PFSK-1 (cell line): ENCODE measurements around the gene OS9.

ENCODE experiments used
- FOXP2 ChIP-seq: optimal IDR thresholded peaks from 2 replicates; pipeline ENCODE3; 2011; ENCODE audit warnings: borderline replicate concordance, control low read depth, inconsistent platforms; ENCODE audit not compliant: insufficient read depth; ENCODE audit errors: extremely low read length, extremely low read depth
- POLR2AphosphoS5 ChIP-seq: IDR thresholded peaks from 2 replicates; pipeline ENCODE4 v1.6.1; 2012; ENCODE audit warnings: low read depth, mild to moderate bottlenecking, control low read depth, low read length, moderate library complexity
- SIN3A ChIP-seq: IDR thresholded peaks from 2 replicates; pipeline ENCODE4 v1.6.1; 2012; ENCODE audit warnings: mild to moderate bottlenecking, low read length, moderate library complexity, borderline replicate concordance; ENCODE audit not compliant: insufficient read depth
- TAF1 ChIP-seq: IDR thresholded peaks from 2 replicates; pipeline ENCODE4 v1.6.1; 2012; ENCODE audit warnings: low read length, control low read depth, borderline replicate concordance; ENCODE audit not compliant: insufficient read depth
- TF ChIP-seq, protein P1 (sequence below), 2 experiments: IDR thresholded peaks; 2 replicates each; pipeline versions ENCODE4 v1.6.1 to v1.8.0; 2011 to 2012; ENCODE audit warnings: low read depth in 2 of 2, low read length in 2 of 2, control low read depth in 1 of 2, inconsistent platforms in 1 of 2, mild to moderate bottlenecking in 1 of 2, moderate library complexity in 1 of 2; ENCODE audit not compliant: insufficient read depth in 1 of 2

The OS9 gene

DNA sequence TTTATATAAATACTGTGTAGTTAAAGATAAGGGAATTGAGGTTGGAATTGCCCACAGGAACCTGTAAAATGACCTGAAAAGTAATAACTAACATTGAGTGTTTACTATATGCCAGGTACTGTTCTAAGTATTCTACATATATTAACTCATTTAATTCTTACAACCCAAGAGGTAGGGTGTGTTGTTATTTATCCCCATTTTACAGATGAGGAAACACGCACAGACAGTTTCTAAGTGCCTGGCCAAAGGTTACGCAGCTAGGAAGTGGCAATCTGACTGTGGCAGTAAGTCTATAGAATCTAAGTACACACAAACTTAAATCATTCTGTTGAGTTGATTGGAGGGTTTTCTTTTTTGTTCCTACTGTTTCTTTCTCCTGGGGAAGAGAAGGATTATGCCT, 49.8 kb downstream of the OS9 start:
- TF ChIP-seq SIN3A (no peak), TAF1 (no peak), POLR2AphosphoS5 (no peak), FOXP2 (no peak)
- TF ChIP-seq, protein P1, sequence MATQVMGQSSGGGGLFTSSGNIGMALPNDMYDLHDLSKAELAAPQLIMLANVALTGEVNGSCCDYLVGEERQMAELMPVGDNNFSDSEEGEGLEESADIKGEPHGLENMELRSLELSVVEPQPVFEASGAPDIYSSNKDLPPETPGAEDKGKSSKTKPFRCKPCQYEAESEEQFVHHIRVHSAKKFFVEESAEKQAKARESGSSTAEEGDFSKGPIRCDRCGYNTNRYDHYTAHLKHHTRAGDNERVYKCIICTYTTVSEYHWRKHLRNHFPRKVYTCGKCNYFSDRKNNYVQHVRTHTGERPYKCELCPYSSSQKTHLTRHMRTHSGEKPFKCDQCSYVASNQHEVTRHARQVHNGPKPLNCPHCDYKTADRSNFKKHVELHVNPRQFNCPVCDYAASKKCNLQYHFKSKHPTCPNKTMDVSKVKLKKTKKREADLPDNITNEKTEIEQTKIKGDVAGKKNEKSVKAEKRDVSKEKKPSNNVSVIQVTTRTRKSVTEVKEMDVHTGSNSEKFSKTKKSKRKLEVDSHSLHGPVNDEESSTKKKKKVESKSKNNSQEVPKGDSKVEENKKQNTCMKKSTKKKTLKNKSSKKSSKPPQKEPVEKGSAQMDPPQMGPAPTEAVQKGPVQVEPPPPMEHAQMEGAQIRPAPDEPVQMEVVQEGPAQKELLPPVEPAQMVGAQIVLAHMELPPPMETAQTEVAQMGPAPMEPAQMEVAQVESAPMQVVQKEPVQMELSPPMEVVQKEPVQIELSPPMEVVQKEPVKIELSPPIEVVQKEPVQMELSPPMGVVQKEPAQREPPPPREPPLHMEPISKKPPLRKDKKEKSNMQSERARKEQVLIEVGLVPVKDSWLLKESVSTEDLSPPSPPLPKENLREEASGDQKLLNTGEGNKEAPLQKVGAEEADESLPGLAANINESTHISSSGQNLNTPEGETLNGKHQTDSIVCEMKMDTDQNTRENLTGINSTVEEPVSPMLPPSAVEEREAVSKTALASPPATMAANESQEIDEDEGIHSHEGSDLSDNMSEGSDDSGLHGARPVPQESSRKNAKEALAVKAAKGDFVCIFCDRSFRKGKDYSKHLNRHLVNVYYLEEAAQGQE (IDR thresholded peaks at IDR 0.05; ENCODE audit: insufficient read depth in 1 of 2, low read depth in 2 of 2, low read length in 2 of 2): no peak

DNA sequence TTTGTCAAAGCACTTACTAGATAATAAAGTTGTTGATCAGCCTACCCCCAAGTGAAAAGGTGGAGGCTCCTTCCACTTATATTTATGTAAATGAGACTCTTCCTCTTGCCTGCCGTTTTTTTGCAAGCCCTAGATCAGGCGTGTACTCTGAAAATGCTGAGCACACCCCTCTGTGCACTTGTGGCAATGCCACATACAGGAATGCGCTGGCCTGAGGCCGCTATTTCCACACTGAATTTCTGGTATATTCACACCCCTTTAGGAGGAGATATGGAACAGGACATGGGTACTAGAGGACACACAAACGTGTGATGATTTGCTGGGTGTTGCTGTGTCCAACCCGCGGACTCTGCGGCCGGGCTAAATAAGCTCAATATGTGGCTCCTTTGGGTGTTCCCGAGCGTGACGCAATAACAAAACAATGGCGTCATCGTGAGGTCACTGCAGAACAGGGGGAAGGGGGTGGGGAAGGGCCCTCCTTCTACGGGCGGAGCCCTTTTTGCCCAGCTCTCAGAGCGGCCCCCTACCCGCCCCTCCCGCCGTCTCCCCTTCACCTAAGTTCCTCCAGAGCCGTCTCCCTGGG, 50.4 kb downstream of the OS9 start:
- TF ChIP-seq POLR2AphosphoS5 (no peak), SIN3A (no peak), TAF1 (no peak), FOXP2 (no peak)
- TF ChIP-seq, protein P1 (IDR thresholded peaks at IDR 0.05; ENCODE audit: insufficient read depth in 1 of 2, low read depth in 2 of 2, low read length in 2 of 2): no peak

DNA sequence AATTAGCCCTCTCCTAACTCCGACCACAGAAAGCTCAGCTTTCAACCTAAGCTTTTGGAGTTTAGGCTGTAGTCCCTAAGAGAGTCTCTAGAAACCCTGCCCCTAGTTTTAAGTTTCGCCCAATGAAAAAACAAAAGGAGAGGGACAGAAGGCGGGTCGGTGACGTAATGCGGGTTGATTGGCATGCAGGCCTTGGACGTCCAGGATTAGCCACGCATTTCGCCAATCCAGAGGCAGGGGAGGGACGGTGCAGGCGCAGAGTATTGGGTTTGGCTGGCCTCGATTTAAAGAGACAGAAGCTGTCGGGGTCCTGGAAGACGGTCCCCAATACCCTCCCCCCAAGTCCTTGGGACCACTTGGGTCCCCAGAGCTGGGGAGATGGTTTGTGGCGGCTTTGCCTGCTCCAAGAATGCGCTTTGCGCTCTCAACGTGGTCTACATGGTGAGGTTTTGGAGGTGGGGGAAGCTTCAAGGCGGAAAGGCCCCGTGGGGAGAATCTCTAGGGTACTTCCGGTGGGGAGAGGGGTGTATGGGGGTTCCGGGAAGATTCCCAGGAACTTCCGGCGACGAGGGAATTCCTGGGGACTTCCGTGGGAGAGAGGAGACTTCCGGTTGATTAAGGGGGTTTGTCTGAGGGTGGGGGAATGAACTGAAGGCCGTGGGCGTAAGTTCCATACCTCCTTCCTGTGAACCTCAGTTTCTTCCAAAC, 51.0 kb downstream of the OS9 start, which contains the start of gene TSPAN31:
Gene TSPAN31, plus strand, starts transcription at position 263 of the 708 bp plus-strand sequence. Its CDS starts 116 bp downstream, at position 379.
- TF ChIP-seq FOXP2 (no peak), TAF1 (peak; percentile 42; the same call in 1 of the 2 replicates), POLR2AphosphoS5 (peak; percentile 68), SIN3A (no peak)
- TF ChIP-seq, protein P1 (IDR thresholded peaks at IDR 0.05; ENCODE audit: insufficient read depth in 1 of 2, low read depth in 2 of 2, low read length in 2 of 2): no peak

DNA sequence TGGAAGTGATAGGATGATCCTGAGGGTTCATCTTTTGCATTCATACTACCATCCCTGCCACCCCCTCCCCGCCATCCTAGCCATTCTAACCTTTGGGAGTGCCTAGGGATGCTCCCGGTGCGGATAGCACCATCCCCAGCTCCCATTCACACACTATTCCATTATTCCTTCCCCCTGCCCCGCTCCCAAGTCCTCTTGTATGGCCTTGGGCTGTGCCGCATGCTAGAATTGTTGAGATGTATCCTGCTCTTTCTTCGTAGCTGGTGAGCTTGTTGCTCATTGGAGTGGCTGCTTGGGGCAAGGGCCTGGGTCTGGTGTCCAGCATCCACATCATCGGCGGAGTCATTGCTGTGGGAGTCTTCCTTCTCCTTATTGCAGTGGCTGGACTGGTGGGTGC, 51.6 kb downstream of the OS9 start:
- TF ChIP-seq SIN3A (no peak), TAF1 (no peak), POLR2AphosphoS5 (peak; percentile 30; the same call in 1 of the 2 replicates), FOXP2 (no peak)
- TF ChIP-seq, protein P1 (IDR thresholded peaks at IDR 0.05; ENCODE audit: insufficient read depth in 1 of 2, low read depth in 2 of 2, low read length in 2 of 2): no peak
